ENCODE measurements around the gene DNMT3B. TPM values are rescaled to one million over a fixed set of nuclear protein-coding genes. Genes with fewer than 3 reads are reported as not detected.
A peak's percentile ranks its signal among the peaks of the same experiment; 100 is the strongest.

The DNMT3B gene
- total RNA-seq, 1 experiment from 2014 or later, result 585 TPM

DNA sequence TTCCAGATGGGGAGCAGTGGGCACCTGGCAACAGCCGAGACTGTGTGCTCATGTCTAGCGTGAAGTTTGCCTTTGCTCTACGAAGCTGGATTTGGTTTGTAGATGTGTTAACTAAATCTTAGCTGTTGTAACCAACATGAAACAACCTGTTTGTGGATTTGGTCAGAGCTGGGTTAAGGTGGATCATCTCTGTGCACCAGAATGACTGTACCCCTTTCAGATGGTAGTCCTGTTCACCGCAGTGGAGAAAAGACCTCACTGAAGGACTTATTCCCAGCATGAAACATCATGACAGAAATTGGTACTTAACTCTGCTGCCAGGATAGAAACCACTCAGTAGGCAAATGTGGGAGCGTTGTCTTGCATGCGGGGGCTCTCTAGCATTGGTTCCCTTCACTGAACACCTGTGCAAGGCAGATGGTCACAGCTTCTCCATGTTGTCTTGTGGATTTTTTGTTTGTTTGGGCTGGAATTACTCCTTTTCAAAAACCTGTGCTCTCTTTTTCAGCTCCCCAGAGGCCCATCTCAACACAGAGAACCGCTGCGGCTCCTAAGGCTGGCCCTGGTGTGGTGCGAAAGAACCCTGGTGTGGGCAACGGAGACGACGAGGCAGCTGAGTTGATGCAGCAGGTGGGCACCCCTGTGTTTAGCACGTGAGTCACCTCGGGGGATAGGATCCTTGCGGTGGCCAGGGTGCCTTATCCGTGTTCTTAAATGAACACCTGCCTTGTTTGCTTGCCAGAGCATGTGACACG, 77.2 kb downstream of the DNMT3B start:
- H3K36me3 ChIP-seq (replicated peaks; ENCODE audit: control insufficient read depth, insufficient read depth, low read length), result peaks cover 50% of the 10 kb centered on the region
- H3K27me3 ChIP-seq (ENCODE audit: control insufficient read depth, insufficient read depth, low read length), result no peaks in the 10 kb centered on the region

DNA sequence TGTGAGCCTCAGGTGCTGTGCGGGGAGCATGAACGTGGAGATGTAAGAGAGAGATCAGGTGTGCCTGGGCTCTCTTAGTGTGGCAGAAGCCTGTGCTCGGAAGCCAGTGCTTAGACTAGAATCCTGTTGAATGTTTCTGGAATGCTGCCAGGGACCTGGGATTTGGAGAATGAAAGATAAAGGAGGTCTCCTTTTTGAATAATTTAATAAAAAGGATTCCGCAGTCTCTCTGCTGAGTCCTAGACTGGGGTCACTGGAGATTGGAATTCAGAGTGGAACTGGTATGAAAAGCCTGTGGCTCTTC, 77.7 kb downstream of the DNMT3B start:
- Histone ChIP-seq H3K4me3 (ENCODE audit: insufficient read depth, low read depth, low read length) (no peak overlapping the region), H3K27me3 (ENCODE audit: control insufficient read depth, insufficient read depth, low read length) (no peaks in the 10 kb centered on the region), H3K36me3 (replicated peaks; ENCODE audit: control insufficient read depth, insufficient read depth, low read length) (peaks cover 48% of the 10 kb centered on the region)
- no peak for DNase-seq

More for the DNA sequence above, 77.2 kb downstream of the DNMT3B start:
- DNase-seq, result no peak
- H3K4me3 ChIP-seq (ENCODE audit: insufficient read depth, low read depth, low read length), result no peak overlapping the region

DNA sequence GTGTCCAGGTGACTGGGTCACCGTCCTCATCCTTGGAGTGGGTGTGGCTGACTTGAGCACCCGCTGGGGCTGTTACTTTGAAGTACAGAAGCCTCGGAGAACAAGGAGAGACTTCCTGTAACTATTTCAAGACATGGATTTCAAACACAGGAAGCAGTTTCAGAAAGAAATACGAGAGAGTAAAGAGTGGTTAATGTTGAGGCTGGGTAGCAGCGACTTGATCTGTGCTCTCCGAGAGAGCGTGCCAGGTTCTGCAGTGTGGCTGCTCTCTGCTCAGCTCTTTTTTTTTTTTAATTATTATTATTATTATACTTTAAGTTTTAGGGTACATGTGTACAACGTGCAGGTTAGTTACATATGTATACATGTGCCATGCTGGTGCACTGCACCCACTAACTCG, 79.0 kb downstream of the DNMT3B start:
- Histone ChIP-seq H3K36me3 (replicated peaks; ENCODE audit: control insufficient read depth, insufficient read depth, low read length) (peaks cover 48% of the 10 kb centered on the region), H3K27me3 (ENCODE audit: control insufficient read depth, insufficient read depth, low read length) (no peaks in the 10 kb centered on the region), H3K4me3 (ENCODE audit: insufficient read depth, low read depth, low read length) (no peak overlapping the region)
- DNase-seq, result no peak

DNA sequence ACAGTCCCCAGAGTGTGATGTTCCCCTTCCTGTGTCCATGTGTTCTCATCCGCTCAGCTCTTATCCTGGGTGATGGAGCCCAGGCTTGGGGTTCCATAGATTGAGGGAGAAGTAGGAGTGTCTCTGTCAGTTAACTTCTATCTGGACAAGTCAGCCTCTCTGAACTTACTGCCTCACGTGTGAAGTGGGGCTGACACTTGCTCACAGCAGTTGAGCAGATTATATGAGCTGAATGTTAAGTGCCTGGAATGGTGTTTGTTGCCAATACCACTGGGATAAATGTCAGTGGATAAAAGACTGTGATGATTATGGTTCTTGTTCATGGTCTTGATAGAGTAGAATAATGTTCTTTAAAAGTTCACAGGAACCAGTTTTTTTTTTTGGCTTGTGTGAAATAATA, 79.4 kb downstream of the DNMT3B start:
- H3K27me3 ChIP-seq (ENCODE audit: control insufficient read depth, insufficient read depth, low read length), result no peaks in the 10 kb centered on the region
- H3K4me3 ChIP-seq (ENCODE audit: insufficient read depth, low read depth, low read length), result no peak overlapping the region
- no peak for DNase-seq
- H3K36me3 ChIP-seq (replicated peaks; ENCODE audit: control insufficient read depth, insufficient read depth, low read length), result peaks cover 49% of the 10 kb centered on the region

DNA sequence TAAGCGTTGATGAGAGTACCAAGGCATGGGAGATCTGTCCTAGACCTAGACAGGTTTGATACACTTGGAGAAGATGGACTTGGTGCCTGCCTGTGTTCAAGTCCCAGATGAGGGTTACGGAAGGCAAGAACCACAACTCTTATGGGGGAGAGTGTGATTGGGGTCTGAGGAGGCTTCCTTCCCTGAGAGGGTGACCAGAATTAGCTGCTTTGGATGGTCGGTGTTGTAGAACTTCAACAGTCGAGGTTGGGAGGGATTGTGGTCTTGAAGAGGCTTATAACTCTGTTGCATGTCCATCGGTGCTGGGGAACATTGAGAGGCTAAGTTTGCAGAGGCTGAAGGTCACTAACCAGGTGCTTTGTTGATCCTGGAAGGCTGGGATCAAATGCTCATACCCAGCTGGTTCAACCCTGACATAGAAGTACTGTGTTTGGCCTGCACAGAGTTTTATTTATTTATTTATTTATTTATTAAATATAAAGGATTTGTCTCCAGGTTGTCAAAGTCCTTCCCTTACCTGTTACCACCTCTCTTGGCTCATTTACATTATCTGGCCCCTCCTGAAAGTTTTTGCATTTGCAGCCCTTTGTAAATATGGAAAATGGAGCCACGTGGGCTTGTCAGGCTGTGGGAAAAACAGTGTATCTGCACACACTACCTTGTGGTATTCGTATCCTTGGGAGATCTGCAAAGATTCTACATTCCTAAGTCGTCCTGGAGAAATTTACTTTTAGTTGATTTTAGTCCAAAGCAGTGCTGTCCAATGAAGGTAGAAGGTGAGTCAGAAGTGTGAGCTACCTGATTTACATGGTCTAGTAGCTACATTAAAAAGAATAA, 80.7 kb downstream of the DNMT3B start:
- DNase-seq, result no peak
- Histone ChIP-seq H3K27me3 (ENCODE audit: control insufficient read depth, insufficient read depth, low read length) (no peaks in the 10 kb centered on the region), H3K4me3 (ENCODE audit: insufficient read depth, low read depth, low read length) (no peak overlapping the region), H3K36me3 (replicated peaks; ENCODE audit: control insufficient read depth, insufficient read depth, low read length) (peaks cover 51% of the 10 kb centered on the region)

DNA sequence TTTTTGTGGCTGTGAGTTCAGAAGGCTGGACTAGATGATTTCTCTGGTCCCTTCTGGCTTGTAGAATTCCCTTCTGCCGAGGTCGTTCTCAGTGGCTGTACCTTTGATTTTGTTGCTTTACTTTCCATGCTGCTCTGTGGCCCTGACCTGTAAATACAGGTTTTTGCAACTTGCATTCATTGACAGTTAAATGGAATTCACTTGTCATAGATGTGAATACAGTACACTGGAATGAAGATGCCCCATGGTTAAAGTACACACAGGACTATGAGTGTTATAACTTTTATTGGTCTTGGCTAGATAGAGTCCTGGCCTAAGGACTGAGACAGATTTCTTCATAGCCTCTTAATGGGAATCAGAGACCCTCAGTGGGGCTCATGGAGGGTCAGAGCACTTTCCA, 83.6 kb downstream of the DNMT3B start:
- DNase-seq, result no peak
- Histone ChIP-seq H3K27me3 (ENCODE audit: control insufficient read depth, insufficient read depth, low read length) (no peaks in the 10 kb centered on the region), H3K36me3 (replicated peaks; ENCODE audit: control insufficient read depth, insufficient read depth, low read length) (peaks cover 35% of the 10 kb centered on the region), H3K4me3 (ENCODE audit: insufficient read depth, low read depth, low read length) (no peak overlapping the region)

DNA sequence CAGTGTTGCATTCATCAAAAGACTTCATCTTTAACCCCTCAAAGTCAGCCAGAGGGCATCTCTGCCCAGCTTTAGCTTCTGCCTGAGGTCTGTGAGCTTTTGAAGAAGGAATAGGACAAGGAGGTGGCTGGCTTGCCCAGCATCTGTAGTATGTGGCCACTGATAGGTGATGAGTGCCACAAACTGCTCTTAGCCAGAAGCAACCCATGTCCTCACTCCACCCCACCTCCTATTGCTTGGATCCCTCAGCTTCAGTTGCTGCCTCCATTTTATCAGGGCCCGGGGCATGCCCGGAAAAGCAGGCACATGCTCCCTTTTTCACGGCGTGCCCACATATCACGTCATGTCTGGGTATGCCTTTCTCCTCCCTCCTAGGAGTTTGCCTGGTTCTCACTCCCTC, 84.7 kb downstream of the DNMT3B start:
- H3K27me3 ChIP-seq (ENCODE audit: control insufficient read depth, insufficient read depth, low read length), result no peaks in the 10 kb centered on the region
- DNase-seq, result no peak
- H3K36me3 ChIP-seq (replicated peaks; ENCODE audit: control insufficient read depth, insufficient read depth, low read length), result peaks cover 32% of the 10 kb centered on the region
- no peak overlapping the region for H3K4me3 ChIP-seq (ENCODE audit: insufficient read depth, low read depth, low read length)

DNA sequence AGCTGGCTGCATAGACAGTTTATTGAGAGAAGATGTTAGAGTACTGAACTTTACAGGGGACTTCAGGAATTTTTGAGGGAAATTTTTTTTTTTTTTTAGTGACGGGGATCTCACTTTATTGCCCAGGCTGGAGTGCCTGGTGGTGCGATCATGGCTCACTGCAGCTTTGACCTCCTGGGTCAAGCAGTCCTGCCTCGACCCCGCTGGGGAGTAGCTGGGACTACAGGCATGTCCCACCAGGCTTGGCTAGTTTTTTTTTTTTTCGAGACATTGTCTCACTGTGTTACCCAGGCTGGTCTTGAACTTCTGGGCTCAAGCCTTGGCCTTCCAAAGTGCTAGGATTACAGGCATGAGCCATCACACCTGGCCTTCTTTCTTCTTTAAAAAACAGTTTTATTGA, 85.8 kb downstream of the DNMT3B start:
- H3K36me3 ChIP-seq (replicated peaks; ENCODE audit: control insufficient read depth, insufficient read depth, low read length), result peaks cover 29% of the 10 kb centered on the region
- no peak for DNase-seq
- H3K4me3 ChIP-seq (ENCODE audit: insufficient read depth, low read depth, low read length), result no peak overlapping the region
- H3K27me3 ChIP-seq (ENCODE audit: control insufficient read depth, insufficient read depth, low read length), result no peaks in the 10 kb centered on the region

DNA sequence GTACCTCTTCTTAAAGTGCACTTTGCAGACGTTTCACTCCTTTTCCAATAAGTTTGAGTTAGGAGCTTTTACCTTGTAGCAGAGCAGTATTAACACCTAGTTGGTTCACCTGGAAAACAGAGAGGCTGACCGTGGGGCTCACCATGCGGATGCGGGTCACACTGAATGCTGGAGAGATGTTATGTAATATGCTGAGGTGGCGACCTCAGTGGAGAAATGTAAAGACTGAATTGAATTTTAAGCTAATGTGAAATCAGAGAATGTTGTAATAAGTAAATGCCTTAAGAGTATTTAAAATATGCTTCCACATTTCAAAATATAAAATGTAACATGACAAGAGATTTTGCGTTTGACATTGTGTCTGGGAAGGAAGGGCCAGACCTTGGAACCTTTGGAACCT, 86.7 kb downstream of the DNMT3B start:
- H3K4me3 ChIP-seq (ENCODE audit: insufficient read depth, low read depth, low read length), result no peak overlapping the region
- H3K27me3 ChIP-seq (ENCODE audit: control insufficient read depth, insufficient read depth, low read length), result no peaks in the 10 kb centered on the region
- peaks cover 29% of the 10 kb centered on the region for H3K36me3 ChIP-seq (replicated peaks; ENCODE audit: control insufficient read depth, insufficient read depth, low read length)
- DNase-seq, result no peak

DNA sequence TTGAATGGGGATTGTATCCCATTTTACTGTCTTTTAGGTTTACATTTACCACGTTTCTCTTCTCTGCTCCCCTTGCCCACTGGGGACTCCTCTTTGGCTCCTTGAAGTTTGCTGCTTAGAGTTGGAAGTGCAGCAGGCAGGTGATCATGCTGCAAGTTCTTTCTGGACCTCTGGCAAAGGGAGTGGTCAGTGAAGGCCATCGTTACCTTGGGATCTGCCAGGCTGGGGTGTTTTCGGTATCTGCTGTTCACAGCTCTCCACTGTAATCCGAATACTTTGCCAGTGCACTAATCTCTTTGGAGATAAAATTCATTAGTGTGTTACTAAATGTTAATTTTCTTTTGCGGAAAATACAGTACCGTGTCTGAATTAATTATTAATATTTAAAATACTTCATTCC, 87.4 kb downstream of the DNMT3B start:
- DNase-seq, result no peak
- H3K4me3 ChIP-seq (ENCODE audit: insufficient read depth, low read depth, low read length), result no peak overlapping the region
- H3K36me3 ChIP-seq (replicated peaks; ENCODE audit: control insufficient read depth, insufficient read depth, low read length), result peaks cover 29% of the 10 kb centered on the region
- H3K27me3 ChIP-seq (ENCODE audit: control insufficient read depth, insufficient read depth, low read length), result no peaks in the 10 kb centered on the region

DNA sequence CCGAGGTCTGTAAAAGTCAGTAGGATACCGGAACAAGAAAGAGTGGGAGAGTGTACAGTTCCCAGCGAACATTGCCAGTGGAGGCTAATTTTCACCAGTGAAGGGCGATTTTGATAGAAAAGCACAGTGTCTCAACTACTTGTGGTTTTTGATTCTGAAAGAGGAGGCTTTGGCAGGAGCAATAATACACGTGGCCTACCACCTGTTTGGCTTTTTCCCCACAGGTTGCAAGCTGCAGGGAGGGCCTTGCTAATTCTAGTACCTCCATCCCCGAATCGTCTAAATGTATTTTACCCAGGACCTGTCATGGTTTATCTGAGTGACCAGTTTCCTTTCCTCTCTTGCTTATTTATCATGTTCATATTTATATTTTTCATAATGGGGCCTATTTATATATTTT, 93.2 kb downstream of the DNMT3B start:
- no peak for DNase-seq
- no peaks in the 10 kb centered on the region for H3K27me3 ChIP-seq (ENCODE audit: control insufficient read depth, insufficient read depth, low read length)
- H3K36me3 ChIP-seq (replicated peaks; ENCODE audit: control insufficient read depth, insufficient read depth, low read length), result peaks cover 11% of the 10 kb centered on the region
- no peak overlapping the region for H3K4me3 ChIP-seq (ENCODE audit: insufficient read depth, low read depth, low read length)

DNA sequence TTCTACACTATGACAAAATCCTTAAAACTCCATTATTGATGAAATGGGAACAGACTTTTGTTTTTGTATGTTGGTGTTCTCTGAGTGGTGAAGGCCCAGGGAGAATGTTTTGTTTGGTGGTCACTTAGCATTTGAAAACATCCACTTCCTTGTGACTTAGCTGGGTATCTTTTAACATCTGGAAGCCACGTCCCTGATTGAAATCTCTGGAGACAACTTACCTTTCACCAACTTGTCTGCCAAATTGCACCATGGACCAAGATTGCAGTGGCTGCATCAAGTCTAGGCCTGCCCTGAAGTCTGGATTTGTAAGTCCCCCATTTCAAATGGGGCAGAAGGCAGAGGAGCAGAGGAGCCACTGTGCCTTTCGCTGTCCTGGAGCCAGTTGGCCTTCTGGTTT, 96.0 kb downstream of the DNMT3B start:
- peaks cover 5% of the 10 kb centered on the region for H3K36me3 ChIP-seq (replicated peaks; ENCODE audit: control insufficient read depth, insufficient read depth, low read length)
- DNase-seq, result peak; percentile 53
- H3K27me3 ChIP-seq (ENCODE audit: control insufficient read depth, insufficient read depth, low read length), result no peaks in the 10 kb centered on the region
- H3K4me3 ChIP-seq (ENCODE audit: insufficient read depth, low read depth, low read length), result no peak overlapping the region

Other genes starting within 250 kb of the DNMT3B start
- gene NOL4L, start 177.1 kb upstream of the DNMT3B start, total RNA-seq (2014; rRNA removed; shearing (Covaris generic)), result 26.6 and 28.1 TPM in 2 replicates
- 0.03 and 0.30 TPM in 2 replicates for gene C20orf203, start 88.4 kb upstream of the DNMT3B start, total RNA-seq (2014; rRNA removed; shearing (Covaris generic))
- 49.7 and 52.6 TPM in 2 replicates for gene COMMD7, start 18.9 kb upstream of the DNMT3B start, total RNA-seq (2014; rRNA removed; shearing (Covaris generic))
- gene MAPRE1, start 57.6 kb downstream of the DNMT3B start, total RNA-seq (2014; rRNA removed; shearing (Covaris generic)), result 106 and 108 TPM in 2 replicates
- gene EFCAB8, start 96.5 kb downstream of the DNMT3B start, total RNA-seq (2014; rRNA removed; shearing (Covaris generic)), result 0.17 and 0.44 TPM in 2 replicates
- not detected in 2 replicates for gene SUN5, start 242.0 kb downstream of the DNMT3B start, total RNA-seq (2014; rRNA removed; shearing (Covaris generic))
- gene BPIFB2, start 245.3 kb downstream of the DNMT3B start, total RNA-seq (2014; rRNA removed; shearing (Covaris generic)), result not detected in 2 replicates

Data from H7 (cell line).